Measurements from ENCODE around the gene KRTAP12-3.
"Not testable (repeated sequence)": the region's sequence is repeated elsewhere in the genome, so short reads cannot be mapped to it uniquely, and the experiment has no call there.

KRTAP12-3 gene

DNA sequence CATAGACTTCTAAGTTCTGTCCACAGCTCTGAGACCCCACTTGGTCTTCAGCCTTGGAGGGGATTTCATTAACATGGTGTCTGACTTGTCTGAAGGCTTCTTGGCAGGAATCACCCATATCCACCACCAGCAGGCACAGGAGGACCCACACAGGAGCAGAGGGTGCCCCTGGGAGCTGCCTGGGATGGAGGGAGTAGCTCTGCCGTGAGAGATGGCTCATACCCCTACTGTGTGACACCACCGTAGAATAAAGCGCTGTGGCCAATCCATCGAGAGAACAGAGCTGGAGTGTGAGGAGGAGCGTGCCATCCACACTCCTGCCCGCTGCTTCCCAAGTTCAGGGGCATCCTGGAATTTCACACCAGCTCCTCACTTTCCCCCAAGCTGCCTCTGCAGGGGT lies 27.3 kb downstream of the KRTAP12-3 start:
- not testable (repeated sequence) for DNase-seq (ENCODE audit: low read depth)

DNA sequence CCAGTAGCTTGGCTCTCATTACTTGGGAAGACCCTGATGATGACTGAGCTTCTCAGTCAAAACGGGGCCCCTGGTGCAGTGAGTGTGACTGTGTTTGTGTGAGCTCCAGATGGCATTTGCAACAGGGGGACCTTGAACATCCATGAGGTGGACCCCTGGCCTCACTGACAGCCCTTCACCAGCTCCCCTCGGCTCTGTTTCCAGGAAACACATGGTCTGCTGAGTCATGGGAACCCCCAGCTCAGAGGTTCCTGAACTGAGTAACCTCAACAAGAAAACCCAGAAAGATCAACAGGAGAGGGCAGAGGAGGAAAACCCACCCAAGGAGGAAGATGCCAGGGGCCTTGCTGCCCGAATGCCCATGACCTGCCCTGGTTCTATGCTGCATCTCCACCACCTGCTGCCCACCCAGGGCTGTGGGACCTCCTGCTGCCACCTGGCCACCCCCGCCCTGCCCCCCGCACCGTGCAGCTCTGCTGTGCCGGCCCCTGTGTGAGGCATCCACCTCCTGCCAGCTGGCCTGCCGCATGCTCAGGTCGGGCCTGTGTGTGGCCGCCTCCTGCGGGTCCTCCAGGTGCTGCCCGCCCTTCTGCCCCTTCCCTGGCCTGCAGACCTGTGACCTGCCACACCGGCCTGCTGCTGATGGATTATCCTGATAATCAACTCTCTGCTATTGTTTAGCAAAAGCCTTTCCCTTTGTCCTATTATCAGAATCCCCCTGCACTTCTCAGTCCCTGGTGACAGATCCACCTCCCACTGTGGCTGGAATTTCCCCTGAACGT lies 28.5 kb downstream of the KRTAP12-3 start:
- no peak for DNase-seq (ENCODE audit: low read depth)

DNA sequence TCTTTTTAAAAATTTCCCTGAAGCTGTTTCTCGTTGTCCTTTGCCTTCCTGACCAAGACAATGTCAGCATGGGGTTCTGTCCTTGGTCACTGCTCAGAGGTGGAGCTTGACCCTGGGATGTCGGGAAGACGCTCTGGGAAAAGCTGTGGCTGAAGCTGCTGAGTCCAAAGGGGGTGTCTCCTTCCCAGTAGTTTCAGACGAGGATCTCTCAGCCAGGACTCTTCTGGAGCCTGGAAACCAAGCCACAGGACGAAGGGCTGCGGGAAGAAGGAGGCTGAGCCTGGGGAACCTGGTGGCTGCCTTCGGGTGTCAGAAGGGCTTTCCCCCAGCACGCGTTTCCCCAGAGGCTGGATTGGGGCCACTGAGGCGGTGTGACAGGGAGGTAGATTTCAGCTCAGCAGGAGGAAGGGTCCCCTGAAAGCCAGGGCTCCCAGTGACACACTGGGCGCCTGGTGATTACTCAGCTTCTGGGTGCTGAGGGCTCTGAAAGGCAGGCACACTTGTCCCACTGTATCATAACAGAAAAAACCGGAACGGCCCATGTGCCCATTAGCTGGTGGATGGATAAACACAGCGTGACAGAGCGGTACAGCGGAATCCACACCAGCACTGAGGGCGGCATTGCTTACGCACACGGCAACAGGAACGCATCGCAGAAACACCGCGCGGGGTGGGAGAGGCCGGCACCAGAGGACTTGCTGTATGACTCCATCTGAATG lies 29.3 kb downstream of the KRTAP12-3 start:
- no peak for DNase-seq (ENCODE audit: low read depth)

DNA sequence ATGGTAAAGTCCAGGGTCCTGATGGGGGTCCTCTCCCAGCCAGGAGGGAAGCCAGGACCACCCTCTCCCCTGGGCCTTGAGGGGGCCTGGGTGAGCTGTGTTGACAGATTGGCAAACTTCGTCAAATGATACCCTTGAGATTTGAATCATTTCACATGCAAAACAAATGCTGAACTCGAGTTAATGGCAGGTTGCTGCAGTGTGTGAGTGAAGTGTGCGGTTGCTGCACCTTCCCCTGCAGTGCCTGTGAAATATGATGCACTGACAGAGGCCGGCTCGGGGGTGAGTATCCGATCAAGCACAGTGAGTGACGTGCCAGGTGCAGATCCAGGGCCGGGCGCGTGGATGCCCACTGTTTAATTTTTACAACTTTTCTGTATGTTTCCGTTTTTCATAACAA lies 29.9 kb downstream of the KRTAP12-3 start:
- DNase-seq (ENCODE audit: low read depth), result no peak

DNA sequence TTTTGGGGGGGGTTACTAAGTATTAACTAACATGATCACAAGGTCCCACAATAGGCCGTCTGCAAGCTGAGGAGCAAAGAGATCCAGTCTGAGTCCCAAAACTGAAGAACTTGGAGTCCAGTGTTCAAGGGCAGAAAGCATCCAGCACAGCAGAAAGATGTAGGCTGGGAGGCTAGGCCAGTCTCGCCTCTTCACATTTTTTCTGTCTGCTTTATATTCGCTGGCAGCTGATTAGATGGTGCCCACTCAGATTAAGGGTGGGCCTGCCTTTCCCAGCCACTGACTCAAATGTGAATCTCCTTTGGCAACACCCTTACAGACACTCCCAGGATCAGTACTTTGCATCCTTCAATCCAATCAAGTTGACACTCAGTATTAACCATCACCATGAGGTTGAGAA lies 32.0 kb downstream of the KRTAP12-3 start:
- not testable (repeated sequence) for DNase-seq (ENCODE audit: low read depth)

DNA sequence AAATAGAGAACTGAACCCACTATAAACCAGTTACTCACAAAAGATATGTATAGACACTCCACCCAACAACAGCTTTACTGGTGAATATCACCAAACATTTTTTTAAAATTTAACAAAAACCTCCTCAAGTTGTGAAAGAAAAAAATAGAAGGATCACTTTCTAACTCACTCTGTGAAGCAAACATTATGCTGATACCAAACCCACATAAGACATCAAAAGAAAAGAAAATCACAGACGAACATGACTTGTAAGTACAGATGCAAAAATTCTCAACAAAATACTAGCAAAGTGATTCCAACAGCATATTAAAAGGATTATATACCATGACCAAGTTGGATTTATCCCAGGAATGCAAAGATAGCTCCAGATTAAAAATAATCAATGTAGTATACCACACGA lies 34.0 kb downstream of the KRTAP12-3 start:
- no peak for DNase-seq (ENCODE audit: low read depth)

DNA sequence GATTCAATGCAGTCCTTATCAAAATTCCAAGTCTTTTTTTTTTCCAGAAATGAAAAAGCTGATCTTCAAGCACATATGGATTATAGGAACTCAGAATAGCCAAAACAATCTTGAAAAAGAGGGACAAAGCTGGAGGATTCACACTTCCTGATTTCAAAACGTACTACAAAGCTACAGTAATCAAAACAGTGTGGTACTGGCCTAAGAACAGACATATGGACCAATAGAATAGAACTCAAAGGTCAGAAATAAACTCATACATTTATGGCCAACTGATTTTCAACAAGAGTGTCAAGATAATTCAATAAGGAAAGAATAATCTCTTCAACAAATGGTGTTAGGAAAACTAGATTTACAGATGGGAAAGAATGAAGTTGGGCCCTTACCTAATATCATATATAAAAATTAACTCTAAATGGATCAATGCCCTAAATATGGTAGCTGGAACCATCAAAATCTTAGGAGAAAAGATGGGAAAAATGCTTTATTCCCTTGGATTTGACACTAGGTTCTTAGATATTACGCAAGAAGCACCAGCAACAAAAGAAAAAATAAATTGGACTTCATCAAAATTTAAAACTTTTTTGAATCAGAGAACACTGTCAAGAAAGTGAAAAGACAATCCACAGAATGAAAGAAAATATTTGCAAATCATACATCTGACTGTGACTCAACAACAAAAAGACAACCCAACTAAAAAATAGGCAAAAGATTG lies 35.2 kb downstream of the KRTAP12-3 start:
- DNase-seq (ENCODE audit: low read depth), result no peak

DNA sequence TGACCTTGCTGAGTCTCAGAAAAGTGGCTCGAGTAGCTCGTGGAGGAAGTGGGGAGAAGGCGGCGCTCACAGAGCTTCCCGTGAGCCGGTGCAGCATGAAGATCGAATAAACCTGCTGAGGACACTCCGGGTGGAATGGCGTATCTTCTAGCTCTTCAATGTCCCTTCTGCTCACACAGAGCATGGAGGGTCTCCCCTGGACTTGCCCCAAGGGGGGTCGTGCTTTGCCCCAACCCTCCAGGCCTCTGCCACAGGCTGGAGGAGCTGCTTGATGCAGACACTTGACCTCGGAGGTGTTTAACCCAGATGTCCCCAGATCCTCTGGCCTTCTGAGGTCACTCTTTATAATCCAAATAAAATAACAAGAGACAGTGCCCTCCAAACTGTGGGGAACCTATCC lies 37.0 kb downstream of the KRTAP12-3 start:
- no peak for DNase-seq (ENCODE audit: low read depth)

DNA sequence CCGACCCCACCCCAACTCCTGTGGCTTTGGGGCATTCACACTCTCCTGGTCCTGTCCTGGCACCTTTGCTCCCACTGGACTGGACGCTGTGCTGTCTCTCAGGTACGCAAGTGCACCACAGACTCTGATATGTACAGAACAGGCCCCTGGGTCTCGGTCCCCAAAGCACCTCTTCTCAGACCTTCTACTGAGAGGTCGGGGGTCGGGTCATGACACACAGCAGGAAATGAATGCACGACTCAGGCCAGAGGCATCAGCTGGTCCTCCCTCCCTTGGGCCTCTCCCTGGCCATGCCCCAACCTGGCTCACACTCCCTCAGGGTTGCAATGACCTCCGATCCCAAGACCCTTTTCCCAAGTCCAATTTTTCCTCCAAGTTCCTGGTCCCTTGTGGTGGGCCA lies 37.5 kb downstream of the KRTAP12-3 start:
- no peak for DNase-seq (ENCODE audit: low read depth)

DNA sequence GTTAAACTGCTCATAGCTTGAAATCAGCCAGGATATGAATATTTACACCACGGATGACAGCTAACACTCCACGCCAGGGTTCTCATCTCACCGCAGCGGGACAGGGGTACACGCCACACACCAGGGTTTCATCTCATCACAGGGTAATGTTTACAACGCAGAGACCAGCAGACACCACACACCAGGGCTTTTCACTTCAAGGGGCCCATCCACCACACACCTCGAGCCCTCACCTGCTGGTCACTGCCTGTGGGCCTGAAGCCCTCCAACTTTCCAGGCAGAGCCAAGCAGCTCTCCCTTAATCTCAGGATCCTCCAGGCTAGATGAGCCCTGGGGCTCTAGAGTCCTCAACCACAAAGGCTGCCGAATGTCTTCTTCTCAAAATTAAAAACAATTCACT lies 37.9 kb downstream of the KRTAP12-3 start:
- DNase-seq (ENCODE audit: low read depth), result no peak

DNA sequence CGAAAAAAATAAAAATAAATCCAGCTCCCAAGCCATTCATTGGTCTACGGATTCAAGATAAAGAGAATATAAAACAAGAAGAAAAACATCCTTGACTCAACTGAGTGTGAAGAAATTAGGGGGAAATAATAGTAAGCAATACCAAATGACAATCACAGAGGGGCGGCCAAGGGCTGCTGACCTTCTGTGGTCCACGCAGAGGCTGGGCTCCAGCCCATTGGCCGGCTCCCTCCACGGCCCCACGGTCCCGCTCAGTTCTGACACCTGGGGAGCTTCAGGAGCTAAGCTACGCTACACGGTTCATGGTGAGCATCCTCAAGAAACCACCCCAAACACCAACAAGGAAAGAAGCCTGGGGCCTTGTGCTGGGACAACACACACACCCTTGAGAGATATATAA lies 38.8 kb downstream of the KRTAP12-3 start:
- DNase-seq (ENCODE audit: low read depth), result no peak

DNA sequence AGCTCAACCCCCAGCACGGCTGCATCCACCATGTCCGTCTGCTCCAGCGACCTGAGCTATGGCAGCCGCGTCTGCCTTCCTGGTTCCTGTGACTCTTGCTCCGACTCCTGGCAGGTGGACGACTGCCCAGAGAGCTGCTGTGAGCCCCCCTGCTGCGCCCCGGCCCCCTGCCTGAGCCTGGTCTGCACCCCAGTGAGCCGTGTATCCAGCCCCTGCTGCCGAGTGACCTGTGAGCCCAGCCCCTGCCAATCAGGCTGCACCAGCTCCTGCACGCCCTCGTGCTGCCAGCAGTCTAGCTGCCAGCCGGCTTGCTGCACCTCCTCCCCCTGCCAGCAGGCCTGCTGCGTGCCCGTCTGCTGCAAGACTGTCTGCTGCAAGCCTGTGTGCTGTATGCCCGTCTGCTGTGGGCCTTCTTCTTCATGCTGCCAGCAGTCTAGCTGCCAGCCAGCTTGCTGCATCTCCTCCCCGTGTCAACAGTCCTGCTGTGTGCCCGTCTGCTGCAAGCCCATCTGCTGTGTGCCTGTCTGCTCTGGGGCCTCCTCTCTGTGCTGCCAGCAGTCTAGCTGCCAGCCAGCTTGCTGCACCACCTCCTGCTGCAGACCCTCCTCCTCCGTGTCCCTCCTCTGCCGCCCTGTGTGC lies 39.6 kb downstream of the KRTAP12-3 start, which contains the start of gene KRTAP10-12:
TSS of gene KRTAP10-12 (plus strand) at position 1 of the 639 bp plus-strand sequence. CDS start at position 31, 30 bp downstream.
- not testable (repeated sequence) for DNase-seq (ENCODE audit: low read depth)

DNA sequence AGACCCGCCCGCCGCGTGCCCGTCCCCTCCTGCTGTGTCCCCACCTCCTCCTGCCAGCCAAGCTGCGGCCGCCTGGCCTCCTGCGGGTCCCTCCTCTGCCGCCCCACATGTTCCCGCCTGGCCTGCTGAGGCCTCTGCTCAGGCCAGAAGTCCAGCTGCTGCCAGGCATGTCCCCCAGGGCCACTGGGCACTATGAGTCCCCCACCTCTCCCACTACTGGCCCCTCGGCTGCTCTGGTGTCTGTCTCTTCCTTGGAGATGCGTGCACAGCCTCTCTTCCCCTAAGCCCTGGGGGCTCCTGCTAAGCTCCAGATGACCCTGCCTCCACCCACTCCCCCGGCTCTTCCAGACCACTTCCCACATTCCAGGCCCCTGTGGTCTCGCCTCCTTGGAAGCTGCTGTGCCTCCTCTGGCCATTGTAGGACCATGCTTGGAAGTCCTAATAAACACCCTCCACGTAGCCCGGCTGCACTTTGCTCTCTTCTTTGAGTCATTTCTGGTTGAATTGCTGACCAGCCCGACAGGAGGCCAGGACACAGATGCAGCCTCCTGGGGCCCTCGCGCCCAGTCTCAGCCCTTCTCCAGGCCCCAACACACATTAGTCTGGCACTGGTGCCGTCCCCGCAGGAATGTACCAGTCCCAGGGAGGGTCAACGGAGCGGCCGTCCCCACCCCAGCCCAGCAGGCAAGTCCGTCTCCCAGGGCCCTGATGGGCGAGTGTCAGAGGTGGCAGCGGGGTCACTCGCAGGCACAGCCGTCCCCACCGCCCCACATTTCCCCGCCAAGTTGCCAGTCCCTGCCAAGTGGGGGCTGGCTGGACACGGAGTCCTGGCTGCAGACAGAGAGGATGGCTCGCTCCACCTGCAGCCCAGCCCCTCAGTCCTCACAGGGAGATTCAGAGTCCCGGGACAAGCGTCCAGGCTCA lies 40.3 kb downstream of the KRTAP12-3 start:
- DNase-seq (ENCODE audit: low read depth), result no peak

DNA sequence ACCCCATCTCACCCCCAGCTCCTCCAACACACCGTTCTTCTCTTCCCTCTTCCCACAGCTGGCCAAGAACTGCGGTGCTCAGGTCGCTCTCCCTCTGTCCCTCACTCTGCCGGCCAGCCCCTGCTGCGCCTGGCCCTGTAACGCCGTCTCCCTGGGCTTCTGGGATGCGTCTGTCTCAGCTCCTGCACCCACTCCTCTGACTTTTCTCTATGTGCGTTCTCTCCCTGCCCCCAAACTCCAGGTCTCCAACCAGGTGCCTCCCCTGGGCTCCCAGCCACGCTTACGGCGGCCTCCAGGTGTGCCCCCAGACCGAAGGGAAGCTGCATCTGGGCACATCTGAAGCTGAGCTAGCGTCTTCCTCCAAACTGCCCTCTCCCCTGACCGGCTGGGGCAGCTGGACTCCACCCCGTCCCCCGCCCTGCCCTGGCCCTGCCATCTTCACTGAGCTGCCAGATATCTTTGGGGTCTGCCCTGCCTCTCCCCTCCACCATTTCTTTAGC lies 41.8 kb downstream of the KRTAP12-3 start:
- DNase-seq (ENCODE audit: low read depth), result no peak

DNA sequence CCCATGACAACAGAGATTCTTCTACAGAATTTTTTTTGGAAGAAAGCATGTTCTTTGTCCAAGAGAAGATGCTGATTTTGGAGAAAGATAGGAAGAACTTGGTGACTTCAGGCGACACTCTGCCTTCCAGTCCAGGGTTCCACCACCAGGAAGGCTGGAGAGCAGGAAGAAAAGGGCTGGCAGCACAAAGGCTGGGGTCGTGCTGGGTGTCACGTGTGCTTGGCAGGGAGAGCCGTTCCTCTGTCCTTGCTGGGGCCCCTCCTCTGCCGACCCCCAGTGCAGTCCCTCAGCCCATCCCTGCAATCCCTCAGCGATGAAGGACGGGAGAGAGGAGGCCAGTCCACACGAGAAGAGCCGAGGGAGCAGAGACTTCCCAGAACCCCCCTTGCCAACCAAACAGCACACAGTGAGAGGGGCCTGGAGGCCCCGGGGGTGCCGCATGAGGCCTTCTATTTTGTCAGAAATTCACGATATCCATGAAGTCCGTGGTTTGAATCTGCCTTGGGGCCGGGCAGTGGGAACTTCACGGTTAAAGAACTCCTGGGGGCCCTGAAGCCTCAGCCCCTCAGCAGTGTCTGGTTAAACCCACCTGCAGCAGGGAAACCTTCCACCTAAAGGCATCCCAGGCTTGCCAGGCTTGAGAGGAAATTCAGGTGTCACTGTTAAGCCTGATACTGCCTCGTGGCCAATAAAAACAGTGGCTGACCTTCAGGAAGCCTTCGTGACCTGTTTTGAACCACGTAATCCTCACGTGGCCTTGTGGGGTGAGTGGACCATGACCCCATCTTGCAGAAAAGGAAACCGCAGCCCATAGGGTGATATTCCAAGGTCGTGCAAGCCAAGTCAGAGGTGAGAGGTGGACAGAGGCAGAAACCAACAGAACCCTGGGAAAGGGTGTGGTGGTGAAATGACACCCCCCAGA lies 42.6 kb downstream of the KRTAP12-3 start:
- no peak for DNase-seq (ENCODE audit: low read depth)

DNA sequence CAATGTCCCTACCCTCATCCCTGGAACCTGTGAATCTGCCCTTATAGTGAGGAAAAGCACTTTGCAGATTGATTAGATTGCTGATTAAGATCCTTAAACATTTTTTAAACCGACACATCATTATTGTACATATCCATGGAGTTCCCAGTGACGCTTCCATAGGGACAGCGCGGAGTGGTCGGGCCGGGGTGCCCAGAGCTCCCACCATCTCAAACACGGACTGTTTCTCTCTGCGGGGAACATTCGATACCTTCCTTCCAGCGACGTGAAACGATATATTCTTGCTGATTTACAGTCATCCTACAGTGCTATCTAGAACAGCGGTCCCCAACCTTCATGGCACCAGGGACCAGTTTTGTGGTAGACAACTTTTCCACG lies 43.3 kb downstream of the KRTAP12-3 start:
- no peak for DNase-seq (ENCODE audit: low read depth)

DNA sequence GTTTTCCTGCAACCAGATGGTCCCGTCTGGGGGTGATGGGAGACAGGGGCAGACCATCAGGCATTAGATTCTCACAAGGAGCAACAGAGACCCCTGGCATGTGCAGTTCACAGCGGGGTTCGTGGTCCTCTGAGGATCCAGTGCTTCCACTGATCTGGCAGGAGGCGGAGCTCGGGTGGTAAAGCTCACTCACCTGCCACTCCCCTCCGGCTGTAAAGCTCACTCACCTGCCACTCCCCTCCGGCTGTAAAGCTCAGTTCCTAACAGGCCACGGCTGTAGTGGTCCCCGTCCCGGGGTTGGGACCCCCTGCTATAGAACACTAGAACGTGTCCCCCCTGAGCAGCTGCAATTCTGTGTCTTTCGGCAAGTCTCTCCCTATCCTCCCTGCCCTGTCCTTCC lies 43.8 kb downstream of the KRTAP12-3 start:
- no peak for DNase-seq (ENCODE audit: low read depth)

DNA sequence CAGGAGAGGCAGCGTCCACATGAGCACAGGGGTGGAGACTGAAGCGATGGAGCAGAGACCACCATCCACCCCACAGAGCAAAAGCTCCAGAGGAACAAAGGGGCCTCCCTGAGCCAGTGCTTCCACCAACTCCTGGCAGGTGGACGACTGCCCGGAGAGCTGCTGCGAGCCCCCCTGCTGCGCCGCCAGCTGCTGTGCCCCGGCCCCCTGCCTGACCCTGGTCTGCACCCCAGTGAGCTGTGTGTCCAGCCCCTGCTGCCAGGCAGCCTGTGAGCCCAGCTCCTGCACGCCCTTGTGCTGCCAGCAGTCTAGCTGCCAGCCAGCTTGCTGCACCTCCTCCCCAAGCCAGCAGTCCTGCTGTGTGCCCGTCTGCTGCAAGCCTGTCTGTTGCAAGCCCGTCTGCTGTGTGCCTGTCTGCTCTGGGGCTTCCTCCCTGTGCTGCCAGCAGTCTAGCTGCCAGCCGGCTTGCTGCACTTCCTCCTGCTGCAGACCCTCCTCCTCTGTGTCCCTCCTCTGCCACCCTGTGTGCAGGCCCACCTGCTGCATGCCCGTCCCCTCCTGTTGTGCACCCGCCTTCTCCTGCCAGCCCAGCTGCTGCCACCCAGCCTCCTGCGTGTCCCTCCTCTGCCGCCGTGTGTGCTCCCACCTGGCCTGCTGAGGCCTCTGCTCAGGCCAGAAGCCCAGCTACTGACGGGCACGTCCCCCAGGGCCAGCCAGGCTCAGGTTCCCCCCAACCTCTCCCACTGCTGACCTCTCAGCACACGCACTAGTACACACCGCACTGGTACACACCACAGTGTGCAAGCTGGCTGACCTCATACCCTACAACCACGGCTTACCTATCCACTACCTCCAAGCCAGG lies 44.6 kb downstream of the KRTAP12-3 start:
- DNase-seq (ENCODE audit: low read depth), result no peak

All from stimulated activated CD8-positive, alpha-beta memory T cell treated with anti-CD3 and anti-CD28 coated beads, Interleukin-15, amount 100 ng/mL, for 1 hour (primary cell).